KBM-7 (cell line): ENCODE data around the gene SLX4IP.

Source experiments
- DNase-seq: peaks from one replicate; pipeline ENCODE4 v3.0.0-alpha.2; 2015
- in situ Hi-C: fragments of 300-500 bp; cut with MboI; formaldehyde crosslinking; loops from 2 replicates; pipeline ENCODE4 v1.14.3; 2020; ENCODE audit warnings: low sequenced_read_pairs, low pct_unique_long_range_greater_than_20kb, mixed read lengths

Gene SLX4IP

GRCh38 chr20:10673176-10673841, 238.2 kb downstream of the SLX4IP start:
- no peak for DNase-seq
- in situ Hi-C loops = loop anchor here (25.0 kb wide), 1 partner anchor 211 kb away; no protein-coding TSS in a partner anchor

- DNase-seq = peak; percentile 95
- in situ Hi-C loops = loop anchor here (25.0 kb wide), 1 partner anchor 212 kb away; no protein-coding TSS in a partner anchor
Measured at GRCh38 chr20:10673842-10674683, 239.0 kb downstream of the SLX4IP start, which contains the start of gene JAG1. Gene JAG1, minus strand, starts transcription at chr20:10673999. Its CDS starts 469 bp downstream, at chr20:10673530.

- peak; percentile 85 for DNase-seq
- in situ Hi-C loops = loop anchor here (25.0 kb wide), 1 partner anchor 213 kb away; no protein-coding TSS in a partner anchor
Measured at GRCh38 chr20:10674684-10675449, 239.8 kb downstream of the SLX4IP start.

GRCh38 chr20:10675450-10675848, 240.3 kb downstream of the SLX4IP start:
- in situ Hi-C loops = no loop called here
- DNase-seq = no peak

GRCh38 chr20:10676518-10676917, 241.4 kb downstream of the SLX4IP start:
- in situ Hi-C loops = no loop called here
- peak; percentile 8 for DNase-seq
